Thyroid gland (tissue), 4 donors: ENCODE measurements around the gene SEC16B.

Experiments
- POLR2A ChIP-seq, 2 donors: fragments of 450-650 bp; IDR thresholded peaks; one replicate each; pipeline ENCODE4 v1.6.1; 2017; ENCODE audit warnings: antibody characterized with exemption in 2 of 2, mild to moderate bottlenecking in 2 of 2, moderate library complexity in 1 of 2
- TF ChIP-seq, protein P1 (sequence below), 6 experiments: fragments of 200-600 bp in 3 of 6; fragments of 450-650 bp in 3 of 6; sonication (generic) in 3 of 6; IDR thresholded peaks; one replicate each; pipeline ENCODE4 v1.5.1; 2016 to 2019; ENCODE audit warnings: antibody characterized with exemption in 6 of 6, mild to moderate bottlenecking in 2 of 6, inconsistent platforms in 1 of 6, moderate library complexity in 1 of 6

DNA sequence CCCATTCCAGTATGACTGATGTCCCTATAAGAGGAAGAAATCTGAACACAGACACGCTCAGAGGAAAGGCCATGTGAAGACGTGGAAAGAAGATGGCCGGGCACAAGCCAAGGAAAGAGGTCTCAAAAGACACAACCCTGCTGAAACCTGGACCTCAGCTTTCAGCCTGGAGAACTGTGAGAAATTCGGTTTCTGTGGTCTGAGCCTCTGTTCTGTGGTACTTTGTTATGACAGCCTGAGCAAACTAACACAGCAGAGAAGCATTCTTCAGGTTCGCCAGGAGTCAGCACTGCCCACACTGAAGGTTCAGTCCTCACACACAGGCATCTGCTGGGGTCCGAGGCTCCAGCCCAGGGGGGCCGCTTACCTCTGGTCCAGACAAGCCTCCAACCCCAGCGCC lies 37.7 kb downstream of the SEC16B start:
- TF ChIP-seq, protein P1, sequence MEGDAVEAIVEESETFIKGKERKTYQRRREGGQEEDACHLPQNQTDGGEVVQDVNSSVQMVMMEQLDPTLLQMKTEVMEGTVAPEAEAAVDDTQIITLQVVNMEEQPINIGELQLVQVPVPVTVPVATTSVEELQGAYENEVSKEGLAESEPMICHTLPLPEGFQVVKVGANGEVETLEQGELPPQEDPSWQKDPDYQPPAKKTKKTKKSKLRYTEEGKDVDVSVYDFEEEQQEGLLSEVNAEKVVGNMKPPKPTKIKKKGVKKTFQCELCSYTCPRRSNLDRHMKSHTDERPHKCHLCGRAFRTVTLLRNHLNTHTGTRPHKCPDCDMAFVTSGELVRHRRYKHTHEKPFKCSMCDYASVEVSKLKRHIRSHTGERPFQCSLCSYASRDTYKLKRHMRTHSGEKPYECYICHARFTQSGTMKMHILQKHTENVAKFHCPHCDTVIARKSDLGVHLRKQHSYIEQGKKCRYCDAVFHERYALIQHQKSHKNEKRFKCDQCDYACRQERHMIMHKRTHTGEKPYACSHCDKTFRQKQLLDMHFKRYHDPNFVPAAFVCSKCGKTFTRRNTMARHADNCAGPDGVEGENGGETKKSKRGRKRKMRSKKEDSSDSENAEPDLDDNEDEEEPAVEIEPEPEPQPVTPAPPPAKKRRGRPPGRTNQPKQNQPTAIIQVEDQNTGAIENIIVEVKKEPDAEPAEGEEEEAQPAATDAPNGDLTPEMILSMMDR (IDR thresholded peaks at IDR 0.05), result no peak
- TF ChIP-seq POLR2A (IDR thresholded peaks at IDR 0.05), result no peak
